Mesenchymal stem cell (in vitro differentiated cells and primary cell): Measurements from ENCODE around the gene PTPRN2.
"Not testable (repeated sequence)": the region's sequence is repeated elsewhere in the genome, so short reads cannot be mapped to it uniquely, and the experiment has no call there.

Experiments used
- DNase-seq: peaks from one replicate; pipeline ENCODE4 v3.0.0-alpha.2; 2013
- H2AFZ ChIP-seq: one replicate; pipeline ENCODE4 v1.6.1; 2013; ENCODE audit warnings: low read depth, mild to moderate bottlenecking, control low read depth, inconsistent platforms, low read length, moderate library complexity
- H2AK5ac ChIP-seq: 2 replicates; pipeline ENCODE4 v1.6.1; 2013; ENCODE audit warnings: low read length, moderate library complexity, mild to moderate bottlenecking, inconsistent platforms; ENCODE audit not compliant: severe bottlenecking
- H2BK120ac ChIP-seq: one replicate; pipeline ENCODE4 v1.6.1; 2013; ENCODE audit warnings: low read depth, mild to moderate bottlenecking, inconsistent platforms, low read length, moderate library complexity
- H2BK12ac ChIP-seq, 2 experiments: one replicate each; pipeline ENCODE4 v1.6.1; 2013; ENCODE audit warnings: inconsistent platforms in 2 of 2, low read length in 2 of 2, mild to moderate bottlenecking in 2 of 2, moderate library complexity in 2 of 2, control low read depth in 1 of 2
- H2BK15ac ChIP-seq: one replicate; pipeline ENCODE4 v1.6.1; 2013; ENCODE audit warnings: mild to moderate bottlenecking, low read depth, inconsistent platforms; ENCODE audit not compliant: poor library complexity, severe bottlenecking
- H2BK5ac ChIP-seq: 2 replicates; pipeline ENCODE4 v1.6.1; 2013; ENCODE audit warnings: low read depth, mild to moderate bottlenecking, low read length, control low read depth, inconsistent platforms; ENCODE audit not compliant: poor library complexity, severe bottlenecking
- H3K14ac ChIP-seq, 2 experiments: one replicate each; pipeline ENCODE4 v1.6.1; 2013; ENCODE audit warnings: inconsistent platforms in 2 of 2, low read length in 2 of 2, control low read depth in 1 of 2, mild to moderate bottlenecking in 1 of 2, moderate library complexity in 1 of 2
- H3K18ac ChIP-seq, 2 experiments: one replicate each; pipeline ENCODE4 v1.6.1; 2013; ENCODE audit warnings: inconsistent platforms in 2 of 2, low read length in 2 of 2, control low read depth in 1 of 2, low read depth in 1 of 2, mild to moderate bottlenecking in 1 of 2
- H3K23ac ChIP-seq, 2 experiments: one replicate each; pipeline ENCODE4 v1.6.1; 2013; ENCODE audit warnings: inconsistent platforms in 2 of 2, low read length in 2 of 2, mild to moderate bottlenecking in 2 of 2, moderate library complexity in 2 of 2, control low read depth in 1 of 2
- H3K27ac ChIP-seq: 2 replicates; pipeline ENCODE4 v1.5.1; 2013; ENCODE audit warnings: mild to moderate bottlenecking, moderate library complexity, low read length, control low read depth, inconsistent platforms; ENCODE audit not compliant: poor library complexity, severe bottlenecking
- H3K27me3 ChIP-seq, 2 experiments: 2 replicates each; pipeline versions ENCODE4 v1.6.1 to v1.7.0; 2013; ENCODE audit warnings: low read length in 2 of 2, mild to moderate bottlenecking in 2 of 2, moderate library complexity in 2 of 2, control low read depth in 1 of 2, inconsistent platforms in 1 of 2; ENCODE audit not compliant: control insufficient read depth in 1 of 2, insufficient read depth in 1 of 2
- H3K36me3 ChIP-seq, 2 experiments: 2 replicates each; pipeline versions ENCODE4 v1.6.1 to v1.7.0; 2013; ENCODE audit warnings: low read length in 2 of 2, control low read depth in 1 of 2, inconsistent platforms in 1 of 2, low read depth in 1 of 2, mild to moderate bottlenecking in 1 of 2; ENCODE audit not compliant: insufficient read depth in 2 of 2, control insufficient read depth in 1 of 2
- H3K4ac ChIP-seq, 2 experiments: one replicate each; pipeline ENCODE4 v1.6.1; 2013; ENCODE audit warnings: inconsistent platforms in 2 of 2, low read length in 2 of 2, mild to moderate bottlenecking in 2 of 2, moderate library complexity in 2 of 2, control low read depth in 1 of 2, low read depth in 1 of 2
- H3K4me1 ChIP-seq: 2 replicates; pipeline ENCODE4 v1.6.1; 2013; ENCODE audit warnings: low read depth, low read length, control low read depth; ENCODE audit not compliant: control insufficient read depth, insufficient read depth
- H3K4me2 ChIP-seq: 2 replicates; pipeline ENCODE4 v1.6.1; 2013; ENCODE audit warnings: low read length, mild to moderate bottlenecking, inconsistent platforms; ENCODE audit not compliant: poor library complexity, severe bottlenecking
- H3K4me3 ChIP-seq, 2 experiments: 2 replicates each; pipeline versions ENCODE4 v1.5.1 to v1.7.0; 2013; ENCODE audit warnings: low read length in 2 of 2, mild to moderate bottlenecking in 2 of 2, control low read depth in 1 of 2, low read depth in 1 of 2; ENCODE audit not compliant: insufficient read depth in 1 of 2
- H3K79me1 ChIP-seq: replicated peaks from 2 replicates; pipeline ENCODE4 v1.6.1; 2013; ENCODE audit warnings: mild to moderate bottlenecking, control low read depth, low read length, inconsistent platforms; ENCODE audit not compliant: poor library complexity, severe bottlenecking
- H3K9ac ChIP-seq: 2 replicates; pipeline ENCODE4 v1.7.0; 2013; ENCODE audit warnings: mild to moderate bottlenecking, low read length, moderate library complexity
- H3K9me3 ChIP-seq: 2 replicates; pipeline ENCODE4 v1.7.0; 2013; ENCODE audit warnings: mild to moderate bottlenecking, low read length; ENCODE audit not compliant: control insufficient read depth
- H4K8ac ChIP-seq: one replicate; pipeline ENCODE4 v1.6.1; 2013; ENCODE audit warnings: inconsistent platforms, mild to moderate bottlenecking, low read length, moderate library complexity
- H4K91ac ChIP-seq: one replicate; pipeline ENCODE4 v1.6.1; 2013; ENCODE audit warnings: mild to moderate bottlenecking, low read length, inconsistent platforms
- WGBS: methylation state at CpG from one replicate; pipeline ENCODE4 v1.1.7; 2013; ENCODE audit warnings: mixed read lengths; 5-methylcytosine and 5-hydroxymethylcytosine counted together

Gene PTPRN2

GRCh38 chr7:157666530-157667040 is 921.0 kb downstream of the PTPRN2 start:
- Histone ChIP-seq H2AK5ac (no peak overlapping the region), H3K27me3 (peaks cover 13 to 14% of the 10 kb centered on the region in 2 experiments), H3K27ac (no peak overlapping the region), H3K4me2 (no peak overlapping the region), H3K4me1 (no peaks in the 10 kb centered on the region), H3K79me1 (no peaks in the 10 kb centered on the region), H2AFZ (no peak overlapping the region), H4K8ac (no peak overlapping the region), H3K4ac (no peak overlapping the region), H3K36me3 (no peaks in the 10 kb centered on the region), H3K18ac (no peak overlapping the region), H3K23ac (no peak overlapping the region), H2BK15ac (no peak overlapping the region), H3K9me3 (no peaks in the 10 kb centered on the region), H4K91ac (no peak overlapping the region), H2BK120ac (no peak overlapping the region), H2BK5ac (no peak overlapping the region), H3K4me3 (no peak overlapping the region), H3K9ac (no peak overlapping the region), H3K14ac (no peak overlapping the region), H2BK12ac (no peak overlapping the region)
- 87% methylated on average over 11 of the region's 11 CpGs for WGBS
- no peak for DNase-seq

- not testable (repeated sequence) for H2AK5ac ChIP-seq, H4K8ac ChIP-seq
Observed at GRCh38 chr7:157665634-157665988, 922.0 kb downstream of the PTPRN2 start.

GRCh38 chr7:157664871-157665633 is 922.6 kb downstream of the PTPRN2 start:
- no peak overlapping the region for H3K4me3 ChIP-seq
- no peak overlapping the region for H3K14ac ChIP-seq
- no peak overlapping the region for H3K23ac ChIP-seq
- no peak overlapping the region for H4K91ac ChIP-seq
- no peak overlapping the region for H3K9ac ChIP-seq
- H2AFZ ChIP-seq = no peak overlapping the region
- no peak overlapping the region for H2AK5ac ChIP-seq
- H4K8ac ChIP-seq = no peak overlapping the region
- no peak for DNase-seq
- H3K4me2 ChIP-seq = no peak overlapping the region
- H3K18ac ChIP-seq = no peak overlapping the region
- H3K27ac ChIP-seq = no peak overlapping the region
- WGBS = 81% methylated on average over 20 of the region's 21 CpGs
- no peaks in the 10 kb centered on the region for H3K4me1 ChIP-seq
- H2BK5ac ChIP-seq = no peak overlapping the region
- no peak overlapping the region for H3K4ac ChIP-seq
- no peak overlapping the region for H2BK15ac ChIP-seq
- no peaks in the 10 kb centered on the region for H3K36me3 ChIP-seq
- H3K27me3 ChIP-seq = peaks cover 8 to 9% of the 10 kb centered on the region in 2 experiments
- H2BK12ac ChIP-seq = no peak overlapping the region
- no peaks in the 10 kb centered on the region for H3K9me3 ChIP-seq
- H3K79me1 ChIP-seq = no peaks in the 10 kb centered on the region
- H2BK120ac ChIP-seq = no peak overlapping the region

More at GRCh38 chr7:157665634-157665988, 922.0 kb downstream of the PTPRN2 start:
- not testable (repeated sequence) for H3K4me1 ChIP-seq, H3K4me3 ChIP-seq, H3K4me2 ChIP-seq, H3K18ac ChIP-seq, H3K9me3 ChIP-seq, H2BK5ac ChIP-seq, H2BK120ac ChIP-seq, H2AFZ ChIP-seq, H3K79me1 ChIP-seq, H4K91ac ChIP-seq, H3K4ac ChIP-seq, DNase-seq, H3K36me3 ChIP-seq, H3K27ac ChIP-seq, H2BK15ac ChIP-seq, H2BK12ac ChIP-seq, H3K9ac ChIP-seq, H3K14ac ChIP-seq, H3K23ac ChIP-seq
- peaks cover 13 to 14% of the 10 kb centered on the region in 2 experiments for H3K27me3 ChIP-seq
- WGBS = 100% methylated on average over 1 of the region's 2 CpGs

GRCh38 chr7:157664034-157664433 is 923.6 kb downstream of the PTPRN2 start:
- Histone ChIP-seq H3K36me3 (no peaks in the 10 kb centered on the region), H3K4me1 (no peaks in the 10 kb centered on the region), H3K9ac (no peak overlapping the region), H2AFZ (no peak overlapping the region), H4K8ac (no peak overlapping the region), H2BK12ac (no peak overlapping the region), H4K91ac (no peak overlapping the region), H2AK5ac (no peak overlapping the region), H3K23ac (no peak overlapping the region), H2BK15ac (no peak overlapping the region), H2BK120ac (no peak overlapping the region), H2BK5ac (no peak overlapping the region), H3K27ac (no peak overlapping the region), H3K4me3 (no peak overlapping the region), H3K27me3 (peaks cover 0 to under 1% of the 10 kb centered on the region in 2 experiments), H3K79me1 (no peaks in the 10 kb centered on the region), H3K9me3 (no peaks in the 10 kb centered on the region), H3K4ac (no peak overlapping the region), H3K4me2 (no peak overlapping the region), H3K14ac (no peak overlapping the region), H3K18ac (no peak overlapping the region)
- DNase-seq = no peak
- WGBS = 83% methylated on average over 14 of the region's 14 CpGs
